KG1 (cell line): ENCODE measurements around the gene CFAP157.

ENCODE experiments used
- DNase-seq: peaks from one replicate; lab custom pipeline; 2025; lab: John Stamatoyannopoulos, UW

Gene CFAP157

DNA sequence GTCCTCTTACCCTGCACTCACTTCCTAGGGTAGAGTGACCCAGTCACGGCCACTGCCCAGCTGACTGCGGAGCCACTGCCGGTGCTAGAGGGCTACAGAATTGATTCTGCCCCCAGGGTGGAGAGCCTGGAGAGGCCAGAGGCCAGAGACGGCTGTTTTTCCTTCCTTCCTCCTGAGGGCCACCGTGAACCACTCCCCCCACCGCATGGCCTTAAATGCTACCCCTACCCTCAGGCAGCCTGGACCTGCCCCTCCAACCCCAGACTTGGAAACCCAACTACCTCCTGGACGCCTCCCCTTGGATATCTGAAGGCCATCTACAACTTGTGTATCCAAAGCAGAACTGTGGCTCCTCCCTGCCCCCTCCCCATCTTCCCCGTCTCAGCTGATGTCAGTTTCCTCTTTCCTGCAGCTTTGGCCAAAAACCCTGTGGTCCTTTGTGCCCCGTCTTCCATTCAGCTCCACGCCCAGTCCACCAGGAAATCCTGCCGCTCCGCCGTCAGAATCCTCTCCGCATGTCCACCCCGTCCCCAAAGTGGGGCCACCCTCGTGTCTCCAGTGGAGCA, 55.4 kb downstream of the CFAP157 start:
- no peak for DNase-seq

DNA sequence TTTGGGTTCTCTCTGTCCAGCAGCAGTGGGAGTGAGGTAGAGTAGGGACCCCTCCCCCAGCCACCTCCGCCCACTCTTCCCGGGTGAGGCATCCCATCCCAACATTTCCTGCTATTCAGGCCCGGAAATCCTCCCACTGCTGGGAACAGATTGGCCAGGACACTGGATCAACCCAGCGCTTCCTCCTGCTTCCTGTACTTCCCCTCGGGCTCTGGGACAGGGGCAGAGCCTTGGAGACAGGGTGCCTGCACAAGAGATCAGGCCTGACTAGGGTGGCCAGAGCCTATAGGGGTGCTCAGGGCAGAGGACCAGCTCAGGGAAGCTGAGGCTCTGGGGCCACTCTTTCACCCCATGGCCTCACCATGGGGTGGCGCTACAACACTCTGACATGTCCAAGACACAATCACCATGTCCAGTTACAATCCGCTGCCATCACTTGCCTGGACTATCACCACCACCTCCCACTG, 57.2 kb downstream of the CFAP157 start:
- DNase-seq, result no peak

DNA sequence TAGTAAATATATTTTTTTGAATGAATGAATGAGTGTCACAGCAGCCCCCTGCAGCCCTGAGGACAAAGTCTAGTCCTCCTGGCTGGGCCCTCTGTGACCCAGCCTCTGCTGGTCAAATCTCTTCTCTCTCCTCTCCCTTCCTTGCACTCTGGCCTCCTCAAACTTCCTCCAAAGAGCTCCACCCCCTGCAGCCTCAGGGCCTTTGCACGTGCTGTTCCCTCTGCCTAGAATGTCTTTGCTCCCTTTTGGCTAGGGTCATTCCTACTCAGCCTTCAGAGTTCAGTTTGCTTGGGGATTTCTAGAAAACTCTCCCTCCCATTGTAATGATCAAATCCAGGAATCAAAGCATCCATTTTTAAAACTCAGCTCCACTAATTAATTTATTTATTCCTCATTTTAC, 58.6 kb downstream of the CFAP157 start:
- no peak for DNase-seq
